Stimulated activated CD4-positive, alpha-beta T cell treated with anti-CD3 and anti-CD28 coated beads, Interleukin-1b, Interleukin-23, amount 100 ng/mL, for 1 hour (primary cell): ENCODE results near the gene BRI3.
A peak's percentile ranks its signal among the peaks of the same experiment; 100 is the strongest.

ENCODE experiments used
- DNase-seq, 2 donors: peaks; one replicate each; pipeline ENCODE4 v3.0.0-alpha.2; 2020; ENCODE audit warnings: low read depth in 2 of 2

The BRI3 gene

GRCh38 chr7:98280791-98281756 lies at the start of gene BRI3:
TSS of gene BRI3 (plus strand) at chr7:98281686. CDS start at chr7:98281796, 110 bp downstream.
- peak; percentile 82 to 96 for DNase-seq

GRCh38 chr7:98232263-98232585 lies 49.3 kb upstream of the BRI3 start:
- DNase-seq, result no peak

- no peak for DNase-seq
These were observed 48.7 kb upstream of the BRI3 start for GRCh38 chr7:98232799-98233198.

- DNase-seq, result no peak
These were observed 48.0 kb upstream of the BRI3 start for GRCh38 chr7:98233219-98234070.

GRCh38 chr7:98234429-98235147 lies 46.9 kb upstream of the BRI3 start:
- no peak for DNase-seq

GRCh38 chr7:98235901-98236300 lies 45.6 kb upstream of the BRI3 start:
- DNase-seq, result no peak

GRCh38 chr7:98236355-98237185 lies 44.9 kb upstream of the BRI3 start:
- DNase-seq, result no peak

- DNase-seq, result no peak
These were observed 43.4 kb upstream of the BRI3 start for GRCh38 chr7:98238076-98238475.

GRCh38 chr7:98238976-98239375 lies 42.5 kb upstream of the BRI3 start:
- DNase-seq, result no peak

- DNase-seq, result no peak
These were observed 40.4 kb upstream of the BRI3 start for GRCh38 chr7:98240961-98241673.

GRCh38 chr7:98241674-98242241 lies 39.7 kb upstream of the BRI3 start:
- DNase-seq, result no peak

- no peak for DNase-seq
These were observed 39.1 kb upstream of the BRI3 start for GRCh38 chr7:98242342-98242741.

- no peak for DNase-seq
These were observed 38.6 kb upstream of the BRI3 start for GRCh38 chr7:98242934-98243333.

GRCh38 chr7:98244871-98245270 lies 36.6 kb upstream of the BRI3 start:
- no peak for DNase-seq

GRCh38 chr7:98248156-98248555 lies 33.3 kb upstream of the BRI3 start:
- no peak for DNase-seq

GRCh38 chr7:98249106-98249505 lies 32.4 kb upstream of the BRI3 start:
- no peak for DNase-seq

GRCh38 chr7:98250789-98251188 lies 30.7 kb upstream of the BRI3 start:
- no peak for DNase-seq

GRCh38 chr7:98251231-98251600 lies 30.3 kb upstream of the BRI3 start:
- peak in 1 of 2 donors; percentile 9 for DNase-seq

GRCh38 chr7:98251601-98252424 lies 29.7 kb upstream of the BRI3 start, which contains the start of gene TECPR1:
TSS of gene TECPR1 (minus strand) at chr7:98252232. CDS start at chr7:98246146, 6,086 bp downstream.
- peak; percentile 31 to 61 for DNase-seq
